Ascending aorta (tissue), 2 donors: Measurements from ENCODE around the gene CPA4. TPM values are rescaled to one million over a fixed set of nuclear protein-coding genes. Genes with fewer than 3 reads are reported as not detected.

ENCODE experiments used
- DNase-seq, 2 donors: peaks; one replicate each; pipeline ENCODE4 v3.0.0-alpha.2; 2019; ENCODE audit warnings: low spot score in 2 of 2
- H3K27ac ChIP-seq, 2 donors: fragments of 200-600 bp; sonication (generic); one replicate each; pipeline ENCODE4 v1.5.1; 2016 to 2017; ENCODE audit warnings: mild to moderate bottlenecking in 1 of 2
- H3K27me3 ChIP-seq: fragments of 200-600 bp; sonication (generic); one replicate; pipeline ENCODE4 v1.5.1; 2017
- H3K36me3 ChIP-seq, 2 donors: fragments of 200-600 bp; sonication (generic); one replicate each; pipeline ENCODE4 v1.5.1; 2016
- H3K4me1 ChIP-seq, 2 donors: fragments of 200-600 bp; sonication (generic); one replicate each; pipeline ENCODE4 v1.5.1; 2016 to 2017; ENCODE audit warnings: mild to moderate bottlenecking in 1 of 2
- H3K4me3 ChIP-seq, 2 donors: fragments of 200-600 bp; sonication (generic); one replicate each; pipeline ENCODE4 v1.5.1; 2016 to 2017; ENCODE audit warnings: mild to moderate bottlenecking in 1 of 2
- H3K9me3 ChIP-seq, 2 donors: fragments of 200-600 bp; sonication (generic); one replicate each; pipeline ENCODE4 v1.5.1; 2016
- intact Hi-C: fragments of 100-400 bp; cut with DNase I; formaldehyde crosslinking; loops from one replicate; pipeline ENCODE4 v1.15.1; 2023
- total RNA-seq: library from RNA; depleted of rRNA; stranded (reverse); fragments of >200 nt; gene quantifications from one replicate; pipeline ENCODE4 v1.1.0, GENCODE V29; 2016
- TF ChIP-seq, protein P1 (sequence below), 3 experiments: fragments of 200-600 bp in 2 of 3; fragments of 450-650 bp in 1 of 3; sonication (generic) in 2 of 3; IDR thresholded peaks; one replicate each; pipeline ENCODE4 v1.5.1; 2016 to 2019; ENCODE audit warnings: antibody characterized with exemption in 3 of 3, mild to moderate bottlenecking in 1 of 3, moderate library complexity in 1 of 3

Gene CPA4
- total RNA-seq, 1 donor from 2014 or later, result not detected

DNA sequence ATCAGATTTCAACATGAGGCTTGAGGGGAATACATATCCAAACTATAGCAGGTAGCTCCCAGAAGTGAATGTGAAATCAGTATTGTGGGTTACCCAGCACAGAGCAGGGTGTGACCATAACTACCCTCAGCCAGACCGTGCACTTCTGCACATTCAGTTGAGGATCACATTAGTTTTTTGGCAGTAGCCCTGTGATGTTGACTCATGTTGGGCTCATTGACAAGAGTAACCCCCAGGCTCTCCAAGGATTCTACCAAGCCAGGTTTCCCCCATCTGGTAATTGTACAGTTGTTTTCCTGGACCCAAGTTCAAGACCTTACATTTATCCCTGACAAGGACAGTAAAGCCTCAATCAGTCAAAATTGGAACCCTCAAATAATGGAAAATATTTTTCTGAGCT lies 11.7 kb upstream of the CPA4 start:
- DNase-seq, result no peak
- TF ChIP-seq, protein P1, sequence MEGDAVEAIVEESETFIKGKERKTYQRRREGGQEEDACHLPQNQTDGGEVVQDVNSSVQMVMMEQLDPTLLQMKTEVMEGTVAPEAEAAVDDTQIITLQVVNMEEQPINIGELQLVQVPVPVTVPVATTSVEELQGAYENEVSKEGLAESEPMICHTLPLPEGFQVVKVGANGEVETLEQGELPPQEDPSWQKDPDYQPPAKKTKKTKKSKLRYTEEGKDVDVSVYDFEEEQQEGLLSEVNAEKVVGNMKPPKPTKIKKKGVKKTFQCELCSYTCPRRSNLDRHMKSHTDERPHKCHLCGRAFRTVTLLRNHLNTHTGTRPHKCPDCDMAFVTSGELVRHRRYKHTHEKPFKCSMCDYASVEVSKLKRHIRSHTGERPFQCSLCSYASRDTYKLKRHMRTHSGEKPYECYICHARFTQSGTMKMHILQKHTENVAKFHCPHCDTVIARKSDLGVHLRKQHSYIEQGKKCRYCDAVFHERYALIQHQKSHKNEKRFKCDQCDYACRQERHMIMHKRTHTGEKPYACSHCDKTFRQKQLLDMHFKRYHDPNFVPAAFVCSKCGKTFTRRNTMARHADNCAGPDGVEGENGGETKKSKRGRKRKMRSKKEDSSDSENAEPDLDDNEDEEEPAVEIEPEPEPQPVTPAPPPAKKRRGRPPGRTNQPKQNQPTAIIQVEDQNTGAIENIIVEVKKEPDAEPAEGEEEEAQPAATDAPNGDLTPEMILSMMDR (IDR thresholded peaks at IDR 0.05), result no peak
- Histone ChIP-seq H3K36me3 (no peaks in the 10 kb centered on the region), H3K27ac (no peak overlapping the region), H3K27me3 (no peaks in the 10 kb centered on the region), H3K9me3 (no peaks in the 10 kb centered on the region), H3K4me3 (no peak overlapping the region), H3K4me1 (no peaks in the 10 kb centered on the region)
- intact Hi-C loops, result no loop called here

DNA sequence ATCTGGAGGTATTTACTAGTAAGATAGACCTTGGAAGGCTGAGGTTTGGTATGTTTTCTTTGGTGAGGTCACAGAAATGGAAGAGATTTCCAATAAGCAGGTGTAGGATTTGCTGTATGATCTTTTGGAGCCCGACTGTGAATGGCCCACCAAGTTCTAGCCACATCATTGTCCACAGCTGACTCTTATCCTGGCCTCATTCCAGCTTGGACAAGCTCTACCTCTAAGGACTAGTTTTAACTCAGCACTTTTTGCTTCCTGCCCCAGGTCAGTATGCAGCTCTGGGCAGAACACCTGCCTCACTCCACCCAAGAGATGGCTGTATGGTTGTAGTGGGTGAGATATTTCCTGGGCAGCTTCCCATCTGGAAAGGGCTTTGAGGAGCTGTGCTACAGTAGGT lies 6.1 kb upstream of the CPA4 start:
- TF ChIP-seq, protein P1 (IDR thresholded peaks at IDR 0.05), result no peak
- peaks cover 0 to under 1% of the 10 kb centered on the region in 2 donors for H3K4me1 ChIP-seq
- intact Hi-C loops, result no loop called here
- no peak for DNase-seq
- H3K36me3 ChIP-seq, result no peaks in the 10 kb centered on the region
- no peak overlapping the region for H3K27ac ChIP-seq
- no peaks in the 10 kb centered on the region for H3K27me3 ChIP-seq
- no peaks in the 10 kb centered on the region for H3K9me3 ChIP-seq
- H3K4me3 ChIP-seq, result no peak overlapping the region

DNA sequence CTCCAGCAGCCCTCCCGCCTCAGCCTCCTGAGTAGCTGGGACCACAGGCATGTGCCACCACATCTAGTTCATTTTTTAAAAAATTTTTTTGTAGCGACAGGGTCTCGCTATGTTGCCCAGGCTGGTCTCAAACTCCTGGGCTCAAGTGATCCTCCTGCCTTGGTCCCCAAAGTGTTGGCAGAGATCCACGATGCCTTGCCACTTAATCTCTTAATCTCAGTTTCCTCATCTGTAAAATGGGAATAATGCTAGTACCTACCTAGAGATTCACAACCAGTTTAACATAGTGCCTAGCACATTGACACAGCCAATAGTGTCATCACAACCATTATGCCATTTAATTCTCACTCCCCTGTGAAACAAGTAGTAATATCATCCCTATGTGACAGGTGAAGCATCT lies 4.8 kb upstream of the CPA4 start:
- TF ChIP-seq, protein P1 (IDR thresholded peaks at IDR 0.05), result no peak
- no peak for DNase-seq
- no peaks in the 10 kb centered on the region for H3K27me3 ChIP-seq
- H3K36me3 ChIP-seq, result no peaks in the 10 kb centered on the region
- peaks cover 0 to 8% of the 10 kb centered on the region in 2 donors for H3K4me1 ChIP-seq
- no peak overlapping the region for H3K27ac ChIP-seq
- H3K4me3 ChIP-seq, result no peak overlapping the region
- intact Hi-C loops, result no loop called here
- H3K9me3 ChIP-seq, result no peaks in the 10 kb centered on the region

DNA sequence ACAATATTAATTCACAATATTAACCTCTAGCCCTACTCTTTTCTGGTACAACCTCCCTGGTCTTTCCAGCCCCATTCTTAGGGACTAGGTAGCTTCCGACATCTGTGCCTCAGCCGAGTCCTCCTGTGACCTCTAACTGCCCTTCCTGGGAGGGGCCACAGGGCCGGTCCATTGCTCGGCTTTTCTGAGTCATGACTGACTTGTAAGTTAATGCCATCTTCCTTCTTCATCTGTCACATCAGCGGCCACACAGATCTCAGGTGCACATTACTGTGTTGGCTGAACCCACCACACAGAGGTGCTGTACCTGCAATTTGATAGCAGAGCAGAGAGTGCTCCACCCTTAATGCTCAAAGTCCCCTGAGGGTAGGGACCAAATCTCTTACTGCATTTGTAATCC lies 4.1 kb upstream of the CPA4 start:
- DNase-seq, result no peak
- Histone ChIP-seq H3K4me3 (no peak overlapping the region), H3K27me3 (no peaks in the 10 kb centered on the region), H3K27ac (no peak overlapping the region), H3K9me3 (no peaks in the 10 kb centered on the region), H3K36me3 (no peaks in the 10 kb centered on the region), H3K4me1 (peaks cover 0 to 14% of the 10 kb centered on the region in 2 donors)
- TF ChIP-seq, protein P1 (IDR thresholded peaks at IDR 0.05), result no peak
- intact Hi-C loops, result no loop called here

DNA sequence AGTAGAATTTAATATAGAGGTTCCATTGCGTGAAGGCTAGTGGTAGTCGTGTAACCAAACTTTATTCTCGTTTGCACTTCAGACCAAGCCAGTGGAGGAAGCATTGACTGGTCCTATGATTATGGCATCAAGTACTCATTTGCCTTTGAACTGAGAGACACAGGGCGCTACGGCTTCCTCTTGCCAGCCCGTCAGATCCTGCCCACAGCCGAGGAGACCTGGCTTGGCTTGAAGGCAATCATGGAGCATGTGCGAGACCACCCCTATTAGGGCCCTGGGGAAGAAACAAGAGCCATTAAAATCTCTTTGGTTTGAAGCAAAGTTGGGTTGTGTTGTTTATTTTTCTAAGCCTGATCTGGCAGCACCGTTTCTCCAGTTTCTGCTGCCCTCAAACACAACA lies 3.5 kb upstream of the CPA4 start:
- no peak for DNase-seq
- no peak overlapping the region for H3K4me3 ChIP-seq
- intact Hi-C loops, result no loop called here
- H3K4me1 ChIP-seq, result peaks cover 0 to 14% of the 10 kb centered on the region in 2 donors
- H3K27me3 ChIP-seq, result no peaks in the 10 kb centered on the region
- no peaks in the 10 kb centered on the region for H3K36me3 ChIP-seq
- TF ChIP-seq, protein P1 (IDR thresholded peaks at IDR 0.05), result no peak
- no peaks in the 10 kb centered on the region for H3K9me3 ChIP-seq
- H3K27ac ChIP-seq, result no peak overlapping the region

DNA sequence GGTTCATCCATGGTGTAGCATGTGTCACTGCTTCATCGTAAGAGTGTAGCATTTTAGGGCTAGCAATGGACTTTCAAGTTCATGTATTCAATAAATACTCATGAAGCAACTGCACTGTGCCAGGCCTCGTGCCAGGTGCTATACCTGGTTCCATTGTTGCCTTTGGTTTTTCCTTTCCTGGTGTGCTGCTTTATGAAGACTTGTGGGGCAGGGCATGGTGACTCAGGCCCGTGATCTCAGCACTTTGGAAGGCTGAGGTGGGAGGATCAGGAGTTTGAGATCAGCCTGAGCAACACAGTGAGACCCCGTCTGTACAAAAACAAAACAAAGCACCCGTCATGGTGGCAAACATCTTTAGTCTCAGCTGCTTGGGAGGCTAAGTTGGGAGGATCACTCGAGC lies 2.2 kb upstream of the CPA4 start:
- TF ChIP-seq, protein P1 (IDR thresholded peaks at IDR 0.05), result no peak
- Histone ChIP-seq H3K4me3 (no peak overlapping the region), H3K9me3 (no peaks in the 10 kb centered on the region), H3K27ac (peak overlapping the region in 1 of 2 donors; percentile 16), H3K27me3 (no peaks in the 10 kb centered on the region), H3K36me3 (no peaks in the 10 kb centered on the region), H3K4me1 (peaks cover 0 to 14% of the 10 kb centered on the region in 2 donors)
- intact Hi-C loops, result loop anchor here (10.0 kb wide), 1 partner anchor 64 kb away; no protein-coding TSS in a partner anchor
- no peak for DNase-seq
